PC-9 (cell line): ENCODE measurements around the gene AGTPBP1. TPM values are rescaled to one million over a fixed set of nuclear protein-coding genes. Genes with fewer than 3 reads are reported as not detected.

Experiments used
- BruUV-seq: library from RNA; stranded (reverse); fragments of 400-500 nt; replicated peaks from 2 replicates; lab custom pipeline; 2021; lab: Mats Ljungman, UMichigan
- CTCF ChIA-PET: fragments of 300-600 bp; sonication (Branson Sonifier 250); formaldehyde crosslinking; loops from one replicate; lab custom pipeline; 2022; ENCODE audit warnings: antibody characterized with exemption; lab: Charles Lee
- POLR2A ChIA-PET: fragments of 300-600 bp; sonication (Branson Sonifier 250); formaldehyde crosslinking; loops from one replicate; lab custom pipeline; 2022; ENCODE audit warnings: antibody characterized with exemption; ENCODE audit not compliant: unreplicated experiment; lab: Charles Lee
- DNase-seq, 2 experiments: peaks; one replicate each; pipeline versions ENCODE4 v3.0.0 to v3.0.0-alpha.2; 2015 to 2022; ENCODE audit warnings: mixed read lengths in 1 of 2
- H2AFZ ChIP-seq: fragments of 200-600 bp; sonication (generic); 2 replicates; pipeline ENCODE4 v1.8.1; 2017; ENCODE audit warnings: antibody characterized with exemption
- H3F3A ChIP-seq: fragments of 200-600 bp; sonication (generic); 2 replicates; pipeline ENCODE4 v1.8.1; 2017; ENCODE audit warnings: antibody characterized with exemption, mild to moderate bottlenecking, low read depth; ENCODE audit not compliant: insufficient read depth
- H3K27ac ChIP-seq: fragments of 200-600 bp; sonication (generic); 2 replicates; pipeline ENCODE4 v1.6.1; 2016; ENCODE audit warnings: mixed run types
- H3K27me3 ChIP-seq: fragments of 200-600 bp; sonication (generic); 2 replicates; pipeline ENCODE4 v1.6.1; 2016; ENCODE audit warnings: low read depth, mixed run types; ENCODE audit not compliant: insufficient read depth
- H3K36me3 ChIP-seq: fragments of 200-600 bp; sonication (generic); 2 replicates; pipeline ENCODE4 v1.6.1; 2016; ENCODE audit warnings: low read depth, mixed run types
- H3K4me1 ChIP-seq: fragments of 200-600 bp; sonication (generic); replicated peaks from 2 replicates; pipeline ENCODE4 v1.6.1; 2016; ENCODE audit warnings: mixed run types; ENCODE audit not compliant: insufficient read depth
- H3K4me2 ChIP-seq: fragments of 200-600 bp; sonication (generic); 2 replicates; pipeline ENCODE4 v1.6.1; 2017; ENCODE audit warnings: mixed run types
- H3K4me3 ChIP-seq: fragments of 200-600 bp; sonication (generic); 2 replicates; pipeline ENCODE4 v1.6.1; 2016; ENCODE audit warnings: mixed run types
- H3K79me2 ChIP-seq: fragments of 200-600 bp; sonication (generic); 2 replicates; pipeline ENCODE4 v1.6.1; 2017; ENCODE audit warnings: low read depth, mixed run types
- H3K9me2 ChIP-seq: fragments of 200-600 bp; sonication (generic); 2 replicates; pipeline ENCODE4 v1.8.1; 2017; ENCODE audit warnings: mild to moderate bottlenecking; ENCODE audit not compliant: insufficient read depth
- H3K9me3 ChIP-seq: fragments of 200-600 bp; sonication (generic); 2 replicates; pipeline ENCODE4 v1.8.1; 2016; ENCODE audit warnings: low read depth; ENCODE audit not compliant: insufficient read depth
- H4K20me1 ChIP-seq: fragments of 200-600 bp; sonication (generic); 2 replicates; pipeline ENCODE4 v1.8.1; 2017; ENCODE audit not compliant: insufficient read depth
- CTCF ChIP-seq: fragments of 200-600 bp; sonication (generic); conservative IDR thresholded peaks from 2 replicates; pipeline ENCODE4 v1.6.1; 2017; ENCODE audit warnings: mixed run types, antibody characterized with exemption, mild to moderate bottlenecking, moderate library complexity
- EZH2 ChIP-seq: fragments of 200-600 bp; sonication (generic); IDR thresholded peaks from 2 replicates; pipeline ENCODE4 v1.8.0; 2017; ENCODE audit warnings: antibody characterized with exemption, low read depth
- intact Hi-C: fragments of 100-400 bp; cut with micrococcal nuclease; formaldehyde crosslinking; loops from one replicate; pipeline ENCODE4 v1.10.0; 2022; ENCODE audit not compliant: unreplicated experiment
- total RNA-seq: library from RNA; stranded (reverse); gene quantifications from 2 replicates; pipeline ENCODE4 v1.2.3, GENCODE V29; 2021

AGTPBP1 gene
- total RNA-seq, 1 experiment from 2014 or later, result 19.8 TPM

GRCh38 chr9:85688361-85688760 is 53.4 kb downstream of the AGTPBP1 start:
- no peaks in the 10 kb centered on the region for H3F3A ChIP-seq
- BruUV-seq, result no TSS peak
- intact Hi-C loops, result no loop called here

GRCh38 chr9:85685081-85685480 is 56.7 kb downstream of the AGTPBP1 start:
- H3K4me3 ChIP-seq, result no peak overlapping the region
- H3K4me2 ChIP-seq, result no peak overlapping the region
- no peaks in the 10 kb centered on the region for H3K9me3 ChIP-seq
- no peaks in the 10 kb centered on the region for H3K36me3 ChIP-seq
- H3K27me3 ChIP-seq, result no peaks in the 10 kb centered on the region
- H3K79me2 ChIP-seq, result no peaks in the 10 kb centered on the region
- DNase-seq, result no peak
- H3K9me2 ChIP-seq, result no peaks in the 10 kb centered on the region
- no peak overlapping the region for H3K27ac ChIP-seq
- intact Hi-C loops, result no loop called here
- no peak for TF ChIP-seq CTCF
- TF ChIP-seq EZH2, result no peak
- ChIA-PET CTCF (no interaction called here), POLR2A (no interaction called here)
- H3F3A ChIP-seq, result no peaks in the 10 kb centered on the region
- no peak overlapping the region for H2AFZ ChIP-seq
- no peaks in the 10 kb centered on the region for H3K4me1 ChIP-seq
- BruUV-seq, result no TSS peak
- no peaks in the 10 kb centered on the region for H4K20me1 ChIP-seq

More at GRCh38 chr9:85688361-85688760, 53.4 kb downstream of the AGTPBP1 start:
- Histone ChIP-seq H3K27me3 (no peaks in the 10 kb centered on the region), H3K79me2 (no peaks in the 10 kb centered on the region), H2AFZ (no peak overlapping the region), H3K4me1 (no peaks in the 10 kb centered on the region), H3K36me3 (no peaks in the 10 kb centered on the region), H3K9me2 (no peaks in the 10 kb centered on the region), H3K9me3 (no peaks in the 10 kb centered on the region), H3K4me2 (no peak overlapping the region), H4K20me1 (no peaks in the 10 kb centered on the region), H3K27ac (no peak overlapping the region), H3K4me3 (no peak overlapping the region)
- no peak for TF ChIP-seq EZH2
- TF ChIP-seq CTCF, result no peak
- ChIA-PET CTCF (no interaction called here), POLR2A (no interaction called here)
- DNase-seq, result no peak

GRCh38 chr9:85676790-85677189 is 65.0 kb downstream of the AGTPBP1 start:
- Histone ChIP-seq H3K9me3 (no peaks in the 10 kb centered on the region), H3K4me2 (no peak overlapping the region), H3F3A (no peaks in the 10 kb centered on the region), H3K27me3 (no peaks in the 10 kb centered on the region), H3K79me2 (no peaks in the 10 kb centered on the region), H3K36me3 (no peaks in the 10 kb centered on the region), H3K9me2 (no peaks in the 10 kb centered on the region), H4K20me1 (no peaks in the 10 kb centered on the region), H2AFZ (no peak overlapping the region), H3K27ac (no peak overlapping the region), H3K4me1 (no peaks in the 10 kb centered on the region), H3K4me3 (no peak overlapping the region)
- no peak for DNase-seq
- ChIA-PET CTCF (no interaction called here), POLR2A (no interaction called here)
- TF ChIP-seq CTCF, result no peak
- no peak for TF ChIP-seq EZH2
- intact Hi-C loops, result no loop called here
- no TSS peak for BruUV-seq
